GM18499 (cell line): ENCODE data around the gene KLK12.

ENCODE experiments used
- ATAC-seq: cut with Tn5 transposase; IDR thresholded peaks from one replicate; pipeline ENCODE4 v1.9.1; 2021; ENCODE audit warnings: moderate number of reproducible peaks; ENCODE audit not compliant: insufficient read depth, unreplicated experiment

KLK12 gene, protein sequence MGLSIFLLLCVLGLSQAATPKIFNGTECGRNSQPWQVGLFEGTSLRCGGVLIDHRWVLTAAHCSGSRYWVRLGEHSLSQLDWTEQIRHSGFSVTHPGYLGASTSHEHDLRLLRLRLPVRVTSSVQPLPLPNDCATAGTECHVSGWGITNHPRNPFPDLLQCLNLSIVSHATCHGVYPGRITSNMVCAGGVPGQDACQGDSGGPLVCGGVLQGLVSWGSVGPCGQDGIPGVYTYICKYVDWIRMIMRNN

DNA sequence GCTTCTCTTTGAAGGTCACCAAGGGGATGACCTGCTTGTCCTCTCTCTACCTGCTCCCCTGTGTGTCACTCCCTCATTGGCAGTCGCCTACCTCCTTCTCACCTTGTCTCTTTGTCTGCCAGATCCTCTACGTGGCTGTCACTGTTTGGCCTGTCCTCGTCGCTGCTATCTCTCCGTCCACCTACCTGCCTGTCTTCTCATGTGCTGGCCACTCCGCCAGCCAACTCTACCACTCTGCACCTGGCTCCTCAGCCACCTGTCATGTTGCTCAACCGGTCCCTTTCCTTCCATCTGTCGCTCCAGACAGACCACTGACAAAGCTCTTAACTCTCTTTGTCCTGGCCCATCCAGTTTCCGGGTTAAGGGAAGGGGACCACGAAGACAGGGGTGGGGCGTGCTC, at the start of gene KLK12:
Gene KLK12 (minus strand): TSS at position 299 of the 400 bp plus-strand sequence. CDS start 381 bp downstream, outside the sequence.
- ATAC-seq, result no peak

DNA sequence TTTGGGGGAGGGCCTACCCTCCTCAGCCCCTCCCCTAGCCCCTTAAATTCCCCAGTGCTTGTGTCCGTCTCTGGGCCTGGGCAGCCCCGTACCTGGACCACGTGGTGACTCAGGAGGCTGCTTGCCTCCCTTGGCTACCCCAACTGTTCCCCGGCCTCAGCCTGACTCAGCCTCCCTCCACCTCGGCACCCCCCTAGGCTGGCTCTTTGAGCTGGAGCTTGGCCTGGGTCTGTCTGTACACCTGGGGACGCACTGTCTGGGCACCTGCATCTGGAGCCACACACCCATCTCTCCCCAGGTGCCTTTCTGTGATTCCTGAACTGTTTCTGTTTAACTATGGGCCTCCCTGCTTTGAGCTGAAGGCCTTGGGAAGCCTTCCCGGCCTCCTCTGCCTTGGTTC, 49.7 kb upstream of the KLK12 start:
- ATAC-seq, result no peak

- ATAC-seq, result no peak
Measured at GRCh38 chr19:51083783-51084182, 49.0 kb upstream of the KLK12 start.

- ATAC-seq, result no peak
Measured at GRCh38 chr19:51083181-51083580, 48.4 kb upstream of the KLK12 start.

GRCh38 chr19:51082611-51083010, 47.8 kb upstream of the KLK12 start, which contains the start of gene KLK14:
Gene KLK14, minus strand, starts transcription at chr19:51082887. Its CDS starts 273 bp downstream, at chr19:51082614.
- ATAC-seq, result no peak

DNA sequence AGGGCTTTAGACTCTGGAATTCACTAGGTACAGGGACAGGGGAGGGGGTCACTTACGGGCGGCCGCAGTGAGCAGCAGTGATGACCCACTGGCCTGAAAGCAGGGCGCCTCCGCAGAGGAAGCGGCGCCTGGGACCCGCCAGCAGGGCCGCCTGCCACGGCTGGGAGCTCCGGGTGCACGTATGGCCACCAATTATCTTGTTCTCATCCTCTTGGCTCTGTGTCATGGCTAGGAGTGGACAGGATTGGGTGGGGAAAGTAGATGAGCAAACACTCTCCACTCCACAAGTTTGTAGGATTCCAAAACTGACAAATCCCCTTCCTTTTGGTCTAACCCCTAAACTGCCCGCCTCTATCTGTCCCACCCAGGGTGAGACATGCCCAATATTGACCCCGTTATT, 46.7 kb upstream of the KLK12 start:
- ATAC-seq, result no peak

DNA sequence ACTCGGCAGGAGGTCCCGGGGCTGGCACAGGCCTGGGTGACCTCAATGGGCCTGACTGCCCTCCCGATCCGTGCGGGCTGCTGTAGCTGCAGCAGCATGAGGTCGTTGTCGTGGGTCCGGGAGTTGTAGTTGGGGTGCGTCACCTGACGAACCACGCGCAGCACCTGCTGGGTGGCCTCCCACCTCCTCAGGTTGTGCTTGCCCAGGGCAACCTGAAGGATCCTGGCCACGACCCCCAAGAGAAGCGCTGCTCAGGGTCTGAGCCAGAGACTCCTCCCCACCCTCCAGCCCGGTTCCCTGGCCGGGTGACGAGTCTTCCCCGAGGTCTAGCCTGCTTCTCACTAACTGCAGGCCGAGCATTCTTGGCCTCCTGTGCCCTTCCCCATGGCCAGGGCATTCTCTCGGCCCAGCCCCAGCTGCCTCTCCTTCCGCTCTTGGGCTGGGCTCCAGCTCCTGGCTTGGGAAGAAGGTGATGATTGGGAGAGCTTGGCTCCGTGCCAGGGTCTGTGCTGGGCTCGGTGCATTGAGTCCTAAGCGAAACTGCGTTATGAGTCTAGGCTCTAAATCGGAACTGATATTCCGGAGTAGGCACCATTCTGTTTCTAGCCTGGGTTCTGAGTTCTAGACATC, 44.8 kb upstream of the KLK12 start:
- no peak for ATAC-seq

GRCh38 chr19:51078731-51079130, 43.9 kb upstream of the KLK12 start:
- ATAC-seq, result no peak

- ATAC-seq, result no peak
Measured at GRCh38 chr19:51078104-51078503, 43.3 kb upstream of the KLK12 start.

DNA sequence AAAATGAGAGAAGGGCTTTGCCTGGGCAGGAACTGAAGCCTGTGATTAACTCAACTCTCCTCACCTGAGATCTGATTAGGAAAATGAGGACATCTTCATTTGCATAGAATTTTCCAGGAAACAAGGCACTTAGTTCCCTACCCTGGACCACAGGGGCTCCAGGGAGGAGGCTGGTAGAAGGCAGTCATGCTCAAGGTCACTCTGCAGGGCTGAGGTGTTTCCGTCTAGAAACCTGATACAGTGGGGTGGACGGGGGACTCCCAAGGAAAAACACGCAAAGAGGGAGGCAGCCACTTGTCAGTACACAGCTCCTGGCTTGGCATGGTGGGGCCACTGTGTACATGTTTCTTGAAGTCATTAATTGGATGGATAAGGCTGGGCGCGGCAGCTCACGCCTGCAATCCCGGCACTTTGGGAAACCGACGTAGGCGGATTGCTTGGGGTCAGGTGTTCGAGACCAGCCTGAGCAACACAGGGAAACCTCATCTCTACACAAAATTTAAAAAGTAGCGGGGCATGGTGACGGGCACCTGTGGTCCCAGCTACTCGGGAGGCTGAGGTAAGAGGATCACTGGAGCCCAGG, 41.9 kb upstream of the KLK12 start:
- no peak for ATAC-seq

DNA sequence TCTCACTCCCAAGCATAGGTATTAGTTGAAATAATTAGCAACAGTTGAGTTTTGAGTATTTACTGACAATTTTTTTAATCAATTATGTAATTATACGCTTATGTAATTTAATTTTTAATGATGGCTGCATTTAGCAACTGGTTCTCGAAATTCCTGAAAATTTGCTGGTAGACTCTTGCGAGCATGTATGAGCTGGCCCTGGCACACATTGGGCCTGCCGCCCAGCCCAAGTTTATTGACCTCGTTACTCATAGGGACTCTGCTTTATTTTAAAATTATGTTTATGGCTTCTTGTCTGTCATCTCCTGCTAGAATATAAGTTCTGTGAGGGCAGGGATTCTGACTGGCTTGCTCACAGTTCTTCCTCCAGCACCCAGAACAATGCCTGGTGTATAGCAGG, 41.2 kb upstream of the KLK12 start:
- no peak for ATAC-seq

DNA sequence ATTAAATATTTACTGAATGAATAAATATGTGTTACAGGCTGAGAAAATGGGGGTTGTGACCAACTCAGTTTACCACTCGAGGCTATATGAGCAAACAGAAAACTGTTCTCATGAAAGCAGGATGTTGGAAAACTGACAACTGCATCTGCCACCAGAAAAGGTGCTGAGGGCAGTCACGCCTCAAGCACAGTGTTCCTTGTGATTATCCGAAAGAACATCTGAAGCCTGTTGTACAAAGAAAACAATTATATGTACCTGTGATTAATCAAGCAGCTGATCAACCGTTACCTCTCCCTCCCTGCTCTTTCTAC, 36.2 kb upstream of the KLK12 start:
- no peak for ATAC-seq

- no peak for ATAC-seq
Measured at GRCh38 chr19:51070334-51071094, 35.7 kb upstream of the KLK12 start.

GRCh38 chr19:51066393-51067186, 31.8 kb upstream of the KLK12 start:
- no peak for ATAC-seq

GRCh38 chr19:51065221-51065960, 30.6 kb upstream of the KLK12 start:
- no peak for ATAC-seq

GRCh38 chr19:51064534-51065220, 29.9 kb upstream of the KLK12 start, which contains the start of gene KLK13:
Gene KLK13, minus strand, starts transcription at chr19:51065092. Its CDS starts 25 bp downstream, at chr19:51065067.
- ATAC-seq, result no peak

- ATAC-seq, result no peak
Measured at GRCh38 chr19:51063664-51064063, 28.9 kb upstream of the KLK12 start.

DNA sequence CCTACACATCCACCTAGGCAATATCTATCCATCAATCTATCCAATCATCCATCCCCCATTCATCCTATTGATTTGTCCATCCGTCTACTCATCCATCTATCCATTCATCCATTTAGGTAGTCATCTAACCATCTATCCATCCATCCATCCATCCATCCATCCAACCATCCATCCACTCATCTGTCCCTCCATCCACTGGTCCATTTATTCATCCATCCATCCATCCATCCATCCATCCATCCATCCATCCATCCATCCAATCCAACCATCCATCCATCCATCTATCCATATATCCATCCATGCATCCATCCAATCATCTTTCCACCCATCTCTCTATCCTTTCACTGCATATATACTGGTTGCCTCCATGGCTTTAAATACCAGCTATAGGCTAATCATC, 26.2 kb upstream of the KLK12 start:
- no peak for ATAC-seq

DNA sequence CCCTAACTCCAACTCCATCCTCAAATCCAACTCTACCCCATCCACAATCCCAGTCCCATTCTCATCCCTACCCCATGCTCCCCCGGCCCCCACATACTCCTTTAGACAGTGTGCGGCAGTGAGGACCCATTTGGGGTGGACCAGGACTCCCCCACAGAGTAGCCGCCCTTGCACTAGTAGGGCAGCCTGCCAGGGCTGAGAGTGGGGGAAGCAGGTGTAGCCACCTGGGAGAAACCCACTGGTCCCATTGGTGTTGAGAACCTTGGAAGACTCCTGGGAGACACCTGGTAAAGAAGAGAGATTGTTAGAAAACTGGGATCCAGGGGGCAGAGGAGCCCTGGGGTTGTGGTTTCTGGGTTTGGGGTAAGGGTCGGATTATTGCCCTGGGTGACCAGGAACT, 25.5 kb upstream of the KLK12 start:
- ATAC-seq, result no peak
